ENCODE measurements around the gene DNAJC16.

DNA sequence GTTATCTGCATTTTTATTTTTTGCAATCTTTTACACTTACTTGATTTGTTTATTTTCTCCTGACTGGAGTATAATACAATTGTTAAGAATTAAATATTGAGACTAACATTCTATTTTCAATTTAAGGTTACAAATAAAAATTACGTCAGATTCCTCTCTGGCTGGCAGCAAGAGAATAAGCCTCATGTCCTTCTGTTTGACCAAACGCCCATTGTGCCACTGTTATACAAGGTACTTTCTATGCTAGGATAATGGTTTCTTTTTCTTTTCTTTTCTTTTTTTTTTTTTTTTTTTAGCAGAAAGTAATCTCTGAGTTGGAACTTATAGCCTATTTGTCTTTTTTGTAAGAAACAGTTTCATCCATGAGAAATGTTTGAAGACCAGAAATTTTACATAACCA is 20.0 kb downstream of the DNAJC16 start:
- TF ChIP-seq, protein P1, sequence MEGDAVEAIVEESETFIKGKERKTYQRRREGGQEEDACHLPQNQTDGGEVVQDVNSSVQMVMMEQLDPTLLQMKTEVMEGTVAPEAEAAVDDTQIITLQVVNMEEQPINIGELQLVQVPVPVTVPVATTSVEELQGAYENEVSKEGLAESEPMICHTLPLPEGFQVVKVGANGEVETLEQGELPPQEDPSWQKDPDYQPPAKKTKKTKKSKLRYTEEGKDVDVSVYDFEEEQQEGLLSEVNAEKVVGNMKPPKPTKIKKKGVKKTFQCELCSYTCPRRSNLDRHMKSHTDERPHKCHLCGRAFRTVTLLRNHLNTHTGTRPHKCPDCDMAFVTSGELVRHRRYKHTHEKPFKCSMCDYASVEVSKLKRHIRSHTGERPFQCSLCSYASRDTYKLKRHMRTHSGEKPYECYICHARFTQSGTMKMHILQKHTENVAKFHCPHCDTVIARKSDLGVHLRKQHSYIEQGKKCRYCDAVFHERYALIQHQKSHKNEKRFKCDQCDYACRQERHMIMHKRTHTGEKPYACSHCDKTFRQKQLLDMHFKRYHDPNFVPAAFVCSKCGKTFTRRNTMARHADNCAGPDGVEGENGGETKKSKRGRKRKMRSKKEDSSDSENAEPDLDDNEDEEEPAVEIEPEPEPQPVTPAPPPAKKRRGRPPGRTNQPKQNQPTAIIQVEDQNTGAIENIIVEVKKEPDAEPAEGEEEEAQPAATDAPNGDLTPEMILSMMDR (IDR thresholded peaks at IDR 0.05): no peak
- no peak for TF ChIP-seq POLR2A (IDR thresholded peaks at IDR 0.05)

Data from esophagus squamous epithelium (tissue), 4 donors.